Hindlimb muscle (tissue), 1 donor: Measurements from ENCODE around the gene ZSCAN18. TPM values are rescaled to one million over a fixed set of nuclear protein-coding genes. Genes with fewer than 3 reads are reported as not detected.
"Not testable (repeated sequence)": the region's sequence is repeated elsewhere in the genome, so short reads cannot be mapped to it uniquely, and the experiment has no call there.

Experiments
- DNase-seq: peaks from one replicate; pipeline ENCODE4 v3.0.0-alpha.2; 2013
- polyA plus RNA-seq: library from polyadenylated mRNA; unstranded; fragments of 120-200 nt; gene quantifications from one replicate; pipeline ENCODE4 v1.2.1, GENCODE V29; 2013; ENCODE audit not compliant: insufficient read length

ZSCAN18 gene, protein sequence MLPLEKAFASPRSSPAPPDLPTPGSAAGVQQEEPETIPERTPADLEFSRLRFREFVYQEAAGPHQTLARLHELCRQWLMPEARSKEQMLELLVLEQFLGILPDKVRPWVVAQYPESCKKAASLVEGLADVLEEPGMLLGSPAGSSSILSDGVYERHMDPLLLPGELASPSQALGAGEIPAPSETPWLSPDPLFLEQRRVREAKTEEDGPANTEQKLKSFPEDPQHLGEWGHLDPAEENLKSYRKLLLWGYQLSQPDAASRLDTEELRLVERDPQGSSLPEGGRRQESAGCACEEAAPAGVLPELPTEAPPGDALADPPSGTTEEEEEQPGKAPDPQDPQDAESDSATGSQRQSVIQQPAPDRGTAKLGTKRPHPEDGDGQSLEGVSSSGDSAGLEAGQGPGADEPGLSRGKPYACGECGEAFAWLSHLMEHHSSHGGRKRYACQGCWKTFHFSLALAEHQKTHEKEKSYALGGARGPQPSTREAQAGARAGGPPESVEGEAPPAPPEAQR
- polyA plus RNA-seq, result 64.4 TPM

DNA sequence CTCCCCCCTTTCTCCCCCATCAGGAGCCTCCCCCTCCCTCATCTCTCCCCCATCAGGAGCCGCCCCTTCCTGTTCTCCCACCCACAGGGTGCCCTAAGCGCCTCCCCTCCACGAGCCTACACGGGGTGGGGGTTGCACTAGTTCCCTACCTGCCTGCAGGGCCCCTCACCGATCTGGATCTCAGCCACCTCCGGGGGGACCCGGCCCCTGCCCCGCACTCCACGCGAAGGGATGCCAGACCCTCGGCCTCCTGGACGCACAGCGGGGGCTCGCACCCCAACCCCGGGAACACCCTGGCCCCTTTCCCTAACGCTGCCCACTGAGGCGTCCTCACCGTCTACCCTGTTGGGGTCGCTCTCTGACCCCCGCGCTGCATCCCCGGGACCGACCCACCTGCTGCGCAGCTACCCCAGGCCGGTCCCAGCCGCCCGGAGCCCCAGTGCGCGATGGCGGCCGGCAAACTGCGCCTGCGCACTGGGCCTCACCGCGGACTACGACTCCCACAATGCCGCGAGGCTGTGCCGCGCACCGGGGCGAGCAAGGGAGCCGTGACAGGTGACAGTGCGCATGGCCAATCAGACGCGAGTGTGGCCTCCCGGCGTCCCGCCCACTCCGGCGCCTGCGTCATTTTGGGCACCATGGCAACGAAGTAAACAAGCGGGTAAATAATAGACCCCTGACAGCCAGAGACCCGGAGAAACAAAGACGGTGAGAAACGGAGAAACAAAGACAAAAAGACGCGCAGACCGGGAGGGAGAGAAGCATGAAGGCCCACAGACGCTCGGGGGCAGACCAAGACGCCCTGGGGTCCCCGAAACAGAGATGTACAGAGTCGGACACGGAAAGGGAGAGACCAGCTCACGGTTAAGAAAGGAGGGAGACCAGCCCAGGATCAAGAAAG is at the start of gene ZSCAN18:
TSS of gene ZSCAN18 (minus strand) at position 451 of the 901 bp plus-strand sequence. CDS start 7,964 bp downstream, outside the sequence.
- peak; percentile 99 for DNase-seq

DNA sequence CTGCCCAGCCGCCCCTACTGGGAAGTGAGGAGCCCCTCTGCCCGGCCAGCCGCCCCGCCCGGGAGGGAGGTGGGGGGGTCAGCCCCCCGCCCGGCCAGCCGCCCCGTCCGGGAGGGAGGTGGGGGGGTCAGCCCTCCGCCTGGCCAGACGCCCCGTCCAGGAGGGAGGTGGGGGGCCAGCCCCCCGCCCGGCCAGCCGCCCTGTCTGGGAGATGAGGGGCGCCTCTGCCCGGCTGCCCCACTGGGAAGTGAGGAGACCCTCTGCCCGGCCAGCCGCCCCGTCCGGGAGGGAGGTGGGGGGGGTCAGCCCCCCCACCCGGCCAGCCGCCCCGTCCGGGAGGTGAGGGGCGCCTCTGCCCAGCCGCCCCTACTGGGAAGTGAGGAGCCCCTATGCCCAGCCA is 49.4 kb upstream of the ZSCAN18 start:
- not testable (repeated sequence) for DNase-seq

DNA sequence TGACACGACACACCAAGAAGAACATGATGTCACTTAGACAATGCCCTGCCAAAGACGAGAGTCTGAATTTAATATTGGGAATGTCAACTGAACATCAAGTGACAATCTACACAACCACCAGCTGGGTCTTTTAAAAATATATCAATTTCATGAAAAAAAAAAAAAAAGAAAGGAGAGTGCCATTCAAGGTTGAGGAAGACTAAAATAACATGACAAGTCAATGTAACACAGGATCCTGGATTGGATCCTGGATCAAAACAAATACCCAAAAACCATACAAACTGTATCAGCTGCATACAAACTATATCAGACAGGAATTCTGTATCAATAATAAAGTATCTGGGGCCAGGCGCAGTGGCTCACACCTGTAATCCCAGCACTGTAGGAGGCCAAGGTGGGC is 47.8 kb upstream of the ZSCAN18 start:
- no peak for DNase-seq

DNA sequence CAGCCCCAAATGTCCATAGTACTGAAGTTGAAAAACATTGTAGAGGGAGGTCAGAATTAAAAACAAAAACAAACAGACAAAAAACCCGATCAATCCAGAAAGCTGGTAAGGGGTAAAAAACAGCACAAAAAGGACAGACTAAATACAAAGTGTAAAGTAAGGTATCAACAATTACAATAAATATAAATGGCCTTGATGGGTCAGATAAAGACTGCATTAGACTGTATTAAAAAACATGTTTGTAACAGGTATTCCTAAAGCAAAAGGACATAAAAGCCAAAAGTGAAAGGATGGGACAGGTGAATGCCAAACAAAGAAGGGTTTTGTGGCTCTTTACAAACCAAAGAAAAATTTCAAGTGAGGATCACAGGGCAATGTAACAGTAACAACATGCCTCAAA is 36.2 kb upstream of the ZSCAN18 start:
- no peak for DNase-seq

DNA sequence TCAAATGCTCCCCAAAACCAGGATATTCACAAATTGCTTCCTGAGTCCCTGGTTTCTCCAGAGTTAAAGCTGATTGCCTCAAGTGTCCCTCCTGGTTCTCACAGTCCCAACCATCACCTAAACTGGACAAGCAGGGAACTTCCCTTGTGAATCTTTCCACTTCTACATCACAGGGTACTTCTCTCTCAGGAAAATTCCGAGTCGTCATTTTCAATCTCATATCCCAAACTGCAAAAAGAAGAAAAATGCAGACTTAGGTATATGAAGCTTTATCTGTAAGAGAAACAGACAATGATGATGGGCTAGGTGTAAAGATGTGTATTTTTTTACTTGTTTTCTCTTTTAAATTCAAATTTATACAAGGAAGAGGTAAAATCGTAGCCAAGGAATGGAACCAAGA is 31.3 kb upstream of the ZSCAN18 start:
- DNase-seq, result no peak

DNA sequence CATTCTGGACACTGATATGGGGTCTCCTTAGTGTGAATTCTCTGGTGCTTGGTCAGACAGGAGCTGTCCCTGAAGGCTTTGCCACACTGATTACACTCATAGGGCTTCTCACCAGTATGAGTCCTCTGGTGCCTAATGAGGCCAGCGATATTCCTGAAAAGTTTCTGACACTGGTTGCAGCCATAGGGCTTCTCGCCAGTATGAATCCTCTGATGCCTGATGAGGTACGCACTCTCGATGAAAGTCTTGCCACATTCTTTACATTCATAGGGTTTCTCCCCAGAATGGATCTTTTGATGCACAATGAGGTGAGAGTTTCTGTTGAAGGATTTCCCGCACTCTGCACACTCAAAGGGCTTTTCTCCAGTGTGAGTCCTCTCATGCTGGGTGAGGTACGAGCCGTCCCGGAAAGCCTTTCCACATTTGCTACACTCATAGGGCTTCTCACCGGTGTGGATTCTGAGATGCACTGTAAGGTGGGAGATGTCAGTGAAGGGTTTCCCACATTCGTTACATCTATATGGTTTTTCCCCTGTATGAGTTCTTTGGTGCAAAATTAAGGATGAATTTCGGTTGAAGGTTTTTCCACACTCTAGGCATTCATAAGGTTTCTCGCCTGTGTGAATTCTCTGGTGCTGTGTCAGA is 30.1 kb upstream of the ZSCAN18 start:
- DNase-seq, result no peak

DNA sequence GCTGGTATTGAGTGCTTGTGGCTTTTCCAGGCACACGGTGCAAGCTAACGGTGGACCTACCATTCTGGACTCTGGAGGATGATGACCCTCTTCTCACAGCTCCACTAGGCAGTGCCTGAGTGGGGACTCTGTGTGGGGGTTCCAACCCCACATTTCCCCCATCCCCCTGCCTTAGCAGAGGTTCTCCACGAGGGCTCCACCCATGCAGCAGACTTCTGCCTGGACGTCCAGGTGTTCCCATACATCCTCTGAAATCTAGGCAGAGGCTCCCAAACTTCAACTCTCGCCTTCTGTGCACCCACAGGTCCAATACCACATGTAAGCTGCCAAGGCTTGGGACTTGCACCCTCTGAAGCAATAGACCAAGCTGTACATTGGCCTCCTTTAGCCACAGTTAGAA is 25.3 kb upstream of the ZSCAN18 start:
- no peak for DNase-seq

DNA sequence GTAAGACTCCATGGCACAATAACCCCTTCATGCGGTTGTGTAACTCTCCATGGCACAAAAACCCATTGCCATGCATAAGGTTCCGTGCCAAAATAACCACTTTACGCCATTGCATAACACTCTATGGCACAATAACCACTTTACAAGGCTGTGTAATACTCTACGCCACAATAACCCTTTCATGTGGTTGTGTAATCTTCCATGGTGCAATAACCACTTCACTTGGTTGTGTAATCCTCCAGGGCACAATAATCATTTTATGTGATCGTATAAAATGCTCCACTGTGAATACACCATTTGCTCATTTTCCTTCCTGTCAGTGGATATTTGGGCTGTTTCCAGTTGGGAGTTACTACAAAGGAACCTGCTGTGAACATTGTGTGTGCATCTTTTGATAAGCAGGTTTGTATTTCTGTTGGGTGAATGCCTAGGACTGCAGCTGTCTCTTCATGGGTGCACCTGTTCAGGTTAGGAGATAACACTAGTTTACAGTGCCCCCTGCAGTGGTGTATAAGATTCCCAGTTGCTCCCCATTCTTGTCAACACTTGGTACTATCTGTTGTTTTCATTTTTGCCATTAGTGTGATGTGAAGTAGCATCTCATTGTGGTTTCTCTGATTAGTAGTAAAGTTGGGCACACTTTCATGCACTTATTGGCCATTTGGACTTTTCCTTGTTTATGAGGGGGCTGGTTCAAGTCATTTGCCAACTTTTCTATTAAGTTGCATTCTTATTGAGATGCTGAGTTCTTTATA is 21.1 kb upstream of the ZSCAN18 start:
- no peak for DNase-seq

DNA sequence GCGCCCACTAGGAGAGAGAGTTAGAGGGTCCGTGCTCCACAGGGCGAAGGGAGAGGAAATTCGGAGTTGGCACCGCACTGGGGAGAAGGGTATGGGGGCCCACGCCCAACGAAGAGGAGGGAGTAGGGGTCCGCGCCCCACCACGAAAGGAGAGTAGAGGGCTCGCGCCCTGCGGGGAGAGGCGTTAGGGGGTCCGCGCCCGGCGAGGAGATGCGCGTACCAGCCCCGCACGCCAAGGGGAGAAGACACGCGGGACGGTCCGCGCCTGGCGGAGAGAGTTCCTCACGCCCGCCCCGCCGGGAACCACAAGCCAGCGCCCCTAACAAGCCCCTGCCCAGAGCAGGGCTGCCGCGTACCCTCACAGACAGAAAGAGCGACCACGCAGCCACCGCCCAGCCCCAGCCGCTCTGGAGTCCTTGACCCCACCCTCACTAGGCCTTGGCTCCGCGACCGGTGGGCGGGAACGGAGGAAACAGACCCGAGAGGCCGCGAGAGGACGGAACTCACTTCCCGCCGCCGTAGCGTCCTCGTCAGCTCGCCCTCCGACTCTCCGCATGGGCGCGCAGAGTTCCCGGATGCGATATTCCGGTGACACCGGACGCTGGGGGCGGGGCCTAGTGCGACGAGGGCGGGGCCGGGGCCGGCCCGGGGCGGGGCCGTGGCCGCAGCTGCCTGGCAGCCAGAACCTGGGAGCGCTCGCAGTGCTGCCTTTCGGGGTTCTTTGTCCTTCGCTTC is 20.0 kb upstream of the ZSCAN18 start:
- DNase-seq, result peak; percentile 35

DNA sequence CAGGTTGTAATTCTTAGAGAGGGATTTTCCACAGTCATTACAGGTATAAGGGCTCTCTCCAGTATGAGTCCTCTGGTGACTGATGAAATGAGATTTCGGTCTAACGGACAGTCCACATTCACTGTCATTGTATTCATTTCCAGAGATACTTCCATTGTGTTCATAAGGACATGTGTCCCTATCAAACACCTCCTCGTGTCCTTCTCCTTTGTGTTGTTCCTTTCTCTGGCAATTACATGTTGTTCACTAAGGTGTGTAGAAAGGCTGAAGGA is 10.5 kb upstream of the ZSCAN18 start:
- DNase-seq, result no peak

DNA sequence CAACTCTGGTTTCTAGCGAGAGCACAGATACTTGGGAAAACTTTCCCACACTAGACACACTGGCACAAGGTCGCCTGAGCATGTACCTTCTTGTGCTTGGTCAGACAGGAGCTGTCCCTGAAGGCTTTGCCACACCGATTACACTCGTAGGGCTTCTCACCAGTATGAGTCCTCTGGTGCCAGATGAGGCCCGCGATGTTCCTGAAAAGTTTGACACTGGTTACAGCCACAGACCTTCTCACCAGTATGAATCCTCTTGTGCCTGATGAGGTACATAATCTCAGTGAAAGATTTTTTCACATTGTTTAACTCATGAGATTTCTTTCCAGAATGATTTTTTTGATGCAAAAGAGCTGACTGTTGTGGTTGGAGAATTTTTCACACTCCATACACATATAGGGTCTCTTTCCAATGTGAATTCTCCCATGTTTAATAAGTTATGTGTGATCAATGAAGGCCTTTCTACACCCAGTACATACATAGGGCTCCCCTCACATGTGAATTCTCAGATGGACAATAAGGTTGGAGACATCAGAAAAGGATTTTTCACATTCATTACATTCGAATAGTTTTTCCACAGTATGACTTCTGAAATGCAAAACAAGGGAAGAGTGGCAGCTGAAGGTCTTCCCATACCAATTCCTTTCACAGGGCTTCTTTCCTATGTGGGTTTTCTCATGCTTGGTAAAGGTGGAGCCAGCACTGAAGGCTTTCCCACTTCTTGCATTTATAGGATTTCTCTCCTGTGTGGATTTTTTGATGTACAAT is 9.9 kb upstream of the ZSCAN18 start:
- DNase-seq, result no peak

DNA sequence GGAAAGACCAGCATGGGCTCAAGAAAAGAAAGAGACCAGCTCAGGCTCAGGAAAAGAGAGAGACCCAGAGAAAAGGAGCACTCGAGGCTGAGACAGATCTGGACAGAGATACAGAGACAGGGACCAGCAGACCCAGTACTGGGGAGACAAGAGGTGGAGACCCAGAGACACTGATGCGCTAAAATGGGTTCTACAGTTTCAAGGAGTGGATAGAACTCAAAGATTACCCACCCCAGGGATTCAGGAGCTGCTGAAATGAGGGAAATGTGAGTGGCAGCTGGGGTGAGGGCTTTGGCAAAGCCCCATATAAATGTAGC is 609 bp upstream of the ZSCAN18 start:
- DNase-seq, result no peak

DNA sequence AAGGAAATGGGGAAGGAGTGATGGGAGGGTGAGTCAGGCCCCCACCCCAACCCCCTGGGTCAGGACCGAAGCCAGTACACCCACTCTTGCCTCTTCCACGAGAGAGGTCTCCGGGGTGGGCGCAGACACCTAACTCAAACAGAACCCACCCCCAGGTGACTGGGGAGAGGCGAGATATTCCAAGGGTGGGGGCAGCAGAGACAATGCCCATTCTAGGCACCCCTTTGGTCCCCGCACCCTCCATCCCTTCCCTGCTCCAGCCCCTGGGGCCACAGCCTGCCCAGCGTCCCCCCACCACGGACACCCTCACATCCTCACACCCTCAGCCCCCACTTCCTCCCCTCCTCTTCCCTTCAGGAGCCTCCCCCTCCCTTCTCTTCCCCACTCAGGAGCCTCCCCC is 682 bp downstream of the ZSCAN18 start:
- DNase-seq, result no peak

DNA sequence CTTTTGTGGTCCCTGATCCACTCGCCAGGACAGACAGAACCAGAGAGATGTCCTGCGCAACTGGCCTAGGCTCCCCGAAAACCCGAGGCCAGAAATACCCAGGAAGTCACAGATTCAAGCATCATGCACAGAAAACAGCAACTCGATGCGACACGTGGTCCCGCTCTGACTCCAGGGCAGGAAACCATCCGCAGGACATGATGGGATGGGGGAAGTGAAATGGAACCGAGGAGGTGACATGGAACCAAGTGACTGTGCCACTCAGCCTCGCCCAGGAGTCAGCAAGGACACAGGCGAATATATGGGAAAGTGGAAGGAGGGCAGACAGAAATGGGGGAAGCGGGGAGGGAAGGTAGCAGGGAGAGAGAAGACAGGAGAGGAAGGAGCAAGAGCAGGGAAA is 1.1 kb downstream of the ZSCAN18 start:
- no peak for DNase-seq

DNA sequence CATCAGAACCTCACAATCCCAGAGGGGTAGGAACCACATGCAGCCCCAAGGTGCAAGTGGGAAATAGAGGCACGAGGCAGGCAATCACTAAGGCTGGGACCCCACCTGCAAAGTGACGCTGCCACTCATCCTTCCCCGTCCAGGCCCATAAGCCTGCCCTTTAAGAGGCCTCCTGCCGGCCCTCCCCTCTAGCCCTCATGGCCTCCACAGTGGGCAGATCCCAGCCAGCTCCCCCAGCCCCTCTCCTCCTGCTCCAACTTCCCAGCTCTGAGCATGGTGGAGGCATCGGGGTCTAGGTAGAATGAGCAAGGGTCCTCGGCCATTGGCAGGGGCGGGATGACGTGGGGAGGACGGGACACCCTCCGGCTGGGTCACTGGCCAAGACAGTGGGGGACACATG is 2.7 kb downstream of the ZSCAN18 start:
- DNase-seq, result no peak

DNA sequence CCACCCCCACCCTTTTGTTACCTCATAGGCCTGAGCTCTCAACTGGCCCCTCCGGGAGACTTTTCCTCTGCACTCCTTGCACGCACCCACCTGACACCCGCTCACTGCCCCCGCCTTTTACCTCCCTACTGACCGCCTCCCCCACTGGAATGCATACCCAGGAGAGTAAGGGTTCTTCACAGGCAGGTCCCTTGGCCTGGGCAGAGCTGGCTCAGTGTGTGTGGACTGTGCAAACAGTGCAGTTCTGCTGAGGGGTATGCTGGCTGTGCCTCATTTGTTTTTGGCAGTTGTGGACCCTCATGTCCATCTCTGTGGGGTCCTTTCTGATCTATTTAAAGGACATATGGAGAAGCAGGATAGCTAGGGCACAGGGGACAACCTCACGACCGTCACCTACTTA is 5.0 kb downstream of the ZSCAN18 start:
- no peak for DNase-seq

DNA sequence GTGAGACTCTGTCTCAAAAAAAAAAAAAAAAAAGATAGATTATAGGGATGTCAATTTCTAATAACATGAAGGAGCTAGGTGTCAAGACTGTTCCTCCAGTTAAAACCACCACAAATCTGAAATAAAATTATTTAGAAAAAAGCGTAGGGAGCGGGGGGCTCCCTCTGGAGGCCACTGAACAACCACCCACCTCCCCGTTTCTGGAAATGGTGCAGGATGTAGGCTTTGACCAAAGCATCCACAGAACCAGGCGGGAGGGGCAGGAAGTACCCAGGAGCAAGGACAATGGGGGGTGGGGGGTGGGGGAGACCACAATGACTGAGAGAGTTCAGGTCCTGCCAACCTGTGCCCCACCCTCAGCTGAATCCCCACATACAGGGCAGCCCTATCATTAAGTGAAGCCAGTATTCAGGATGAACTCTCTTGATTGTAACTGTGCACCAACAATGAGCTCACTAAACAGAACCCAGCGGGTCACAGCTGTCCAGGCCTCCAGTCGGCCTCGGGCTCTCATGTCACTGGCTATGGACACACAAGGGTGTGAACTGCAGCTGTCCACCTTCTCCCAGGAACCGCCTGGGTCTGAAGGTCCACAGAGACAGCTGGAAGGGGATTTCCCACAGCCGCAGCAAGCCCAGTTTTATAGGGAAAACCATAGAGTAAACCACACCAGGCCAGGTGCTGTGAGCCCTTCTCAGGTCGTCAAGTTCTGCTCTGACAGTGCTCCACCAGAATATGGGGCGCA is 6.6 kb downstream of the ZSCAN18 start:
- no peak for DNase-seq

DNA sequence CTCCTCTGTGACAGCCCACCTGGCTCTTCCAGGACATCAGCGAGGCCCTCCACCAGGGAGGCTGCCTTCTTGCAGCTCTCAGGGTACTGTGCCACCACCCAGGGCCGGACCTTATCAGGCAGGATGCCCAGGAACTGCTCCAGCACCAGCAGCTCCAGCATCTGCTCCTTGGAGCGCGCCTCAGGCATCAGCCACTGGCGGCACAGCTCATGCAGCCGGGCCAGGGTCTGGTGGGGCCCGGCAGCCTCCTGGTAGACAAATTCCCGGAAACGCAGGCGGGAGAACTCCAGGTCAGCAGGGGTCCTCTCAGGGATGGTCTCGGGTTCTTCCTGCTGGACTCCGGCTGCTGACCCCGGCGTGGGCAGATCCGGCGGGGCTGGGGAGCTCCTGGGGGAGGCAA is 8.2 kb downstream of the ZSCAN18 start:
- DNase-seq, result no peak

DNA sequence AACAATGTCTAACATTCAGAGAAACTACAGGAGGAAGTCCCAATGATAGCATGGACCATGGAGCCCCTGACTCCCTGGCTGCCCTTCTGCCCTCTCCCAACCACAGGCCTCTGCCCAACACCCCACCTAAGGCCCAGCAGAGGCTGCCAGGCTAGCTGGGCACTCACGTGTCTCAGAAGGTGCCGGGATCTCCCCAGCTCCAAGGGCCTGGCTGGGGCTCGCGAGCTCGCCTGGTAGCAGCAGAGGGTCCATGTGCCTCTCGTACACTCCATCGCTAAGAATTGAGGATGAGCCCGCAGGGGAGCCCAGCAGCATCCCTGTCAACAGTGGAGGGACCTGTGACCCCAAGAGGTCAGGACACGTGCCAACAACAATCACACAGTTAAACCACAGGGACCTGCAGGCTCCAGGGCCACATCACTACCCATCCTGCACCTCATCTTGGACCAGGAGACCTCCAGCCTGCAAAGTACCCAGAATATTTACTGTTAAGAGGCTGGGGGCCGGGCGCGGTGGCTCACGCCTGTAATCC is 9.4 kb downstream of the ZSCAN18 start:
- no peak for DNase-seq
